Ovary (tissue), 9 donors: ENCODE data around the gene NFYC. TPM values are rescaled to one million over a fixed set of nuclear protein-coding genes. Genes with fewer than 3 reads are reported as not detected.

Experiments
- DNase-seq, 5 donors: peaks; one replicate each; pipeline ENCODE4 v3.0.0-alpha.2; 2019 to 2020
- H3K27ac ChIP-seq, 2 donors: fragments of 200-600 bp; one replicate each; pipeline versions ENCODE4 v1.5.1 to v1.8.0; 2019 to 2022
- H3K27me3 ChIP-seq: fragments of 200-600 bp; one replicate; pipeline ENCODE4 v1.8.0; 2022
- H3K36me3 ChIP-seq: fragments of 200-600 bp; sonication (generic); one replicate; pipeline ENCODE4 v1.5.1; 2019
- H3K4me1 ChIP-seq: one replicate; pipeline ENCODE4 v1.8.1; 2013; ENCODE audit warnings: mild to moderate bottlenecking, moderate library complexity; ENCODE audit not compliant: insufficient read depth
- H3K4me3 ChIP-seq: fragments of 200-600 bp; sonication (generic); one replicate; pipeline ENCODE4 v1.5.1; 2017
- H3K9me3 ChIP-seq, 2 donors: fragments of 200-600 bp in 1 of 2; sonication (generic) in 1 of 2; one replicate each; pipeline versions ENCODE4 v1.5.1 to v1.8.1; 2013 to 2019; ENCODE audit warnings: mild to moderate bottlenecking in 1 of 2, moderate library complexity in 1 of 2
- CTCF ChIP-seq, 3 donors: fragments of 450-650 bp in 2 of 3; fragments of 200-600 bp in 1 of 3; IDR thresholded peaks; one replicate each; pipeline versions ENCODE4 v1.5.1 to v1.8.0; 2016 to 2022; ENCODE audit warnings: antibody characterized with exemption in 3 of 3, mild to moderate bottlenecking in 1 of 3
- EP300 ChIP-seq: sonication (generic); formaldehyde crosslinking; IDR thresholded peaks from one replicate; pipeline ENCODE4 v1.6.1; 2017; ENCODE audit warnings: antibody characterized with exemption
- POLR2A ChIP-seq: fragments of 450-650 bp; IDR thresholded peaks from one replicate; pipeline ENCODE4 v1.6.1; 2017; ENCODE audit warnings: antibody characterized with exemption, mild to moderate bottlenecking, moderate library complexity
- WGBS, 3 donors: extraction: QIAGEN DNeasy Blood & Tissue Kit in 1 of 3; methylation state at CpG; one replicate each; pipeline versions ENCODE4 v1.1.5 to v1.1.7; 2013 to 2017; 5-methylcytosine and 5-hydroxymethylcytosine counted together
- intact Hi-C, 4 donors: fragments of 100-400 bp; cut with DNase I; formaldehyde crosslinking; loops; one replicate each; pipeline versions ENCODE4 v1.11.0 to v1.15.1; 2022 to 2023
- polyA plus RNA-seq, 2 donors: library from polyadenylated mRNA; stranded (reverse); fragments of 200-250 nt in 1 of 2; fragments of 350-450 nt in 1 of 2; fragmentation: Illumina TruSeq in 1 of 2; extraction: RNeasy Lipid Tissue Mini Kit (QIAGEN cat#74804) in 1 of 2; gene quantifications; one replicate each; pipeline ENCODE4 v1.2.3, GENCODE V29; 2013 to 2014
- total RNA-seq, 7 donors: library from RNA; depleted of rRNA in 2 of 7; stranded (reverse); fragments of >200 nt in 2 of 7; fragmentation: NEBNext Ultra II Directional in 3 of 7; extraction: Animal tissue kit (Norgen Biotek cat#: 25700) in 3 of 7; gene quantifications; one replicate each; pipeline versions ENCODE4 v1.1.0 to v1.2.4, GENCODE V29; 2016 to 2023
- donor health status: DM: no; HTN: no; CAD: no; lungs with moderate emphysema.
- donor health status: DM: no; HTN: no; CAD: no.
- donor health status: Bipolar disorder and iron deficiency.
- donor health status: DM: yes; HTN: yes; CAD: no.
- donor health status: DM: no; HTN: no; CAD: no.
- donor health status: DM: yes; HTN: yes; CAD: no.

The NFYC gene
- total and polyA plus RNA-seq, 9 donors: 28.8 to 90.9 (median 45.1) TPM

GRCh38 chr1:40679165-40679953 lies 12.1 kb upstream of the NFYC start:
- no peaks in the 10 kb centered on the region for H3K9me3 ChIP-seq
- H3K4me3 ChIP-seq: no peak overlapping the region
- no peak overlapping the region for H3K27ac ChIP-seq
- H3K27me3 ChIP-seq: no peaks in the 10 kb centered on the region
- no peak for DNase-seq
- no peaks in the 10 kb centered on the region for H3K4me1 ChIP-seq
- intact Hi-C loops: loop anchor here in 1 of 4 donors (10.0 kb wide), 1 partner anchor 515 kb away; the partner anchor contains the start of gene RLF
- TF ChIP-seq POLR2A (no peak), EP300 (no peak), CTCF (IDR thresholded peaks at IDR 0.05) (no peak)
- H3K36me3 ChIP-seq: no peaks in the 10 kb centered on the region
- 97 to 100% (median 97%) methylated on average over 2 of the region's 2 CpGs for WGBS, 3 donors

GRCh38 chr1:40684669-40685068 lies 6.8 kb upstream of the NFYC start:
- no peak for DNase-seq
- Histone ChIP-seq H3K4me3 (no peak overlapping the region), H3K27me3 (no peaks in the 10 kb centered on the region), H3K27ac (no peak overlapping the region), H3K4me1 (no peaks in the 10 kb centered on the region), H3K36me3 (no peaks in the 10 kb centered on the region), H3K9me3 (no peaks in the 10 kb centered on the region)
- TF ChIP-seq EP300 (no peak), CTCF (IDR thresholded peaks at IDR 0.05) (no peak), POLR2A (no peak)
- intact Hi-C loops: no loop called here
- WGBS, 3 donors: 87 to 96% (median 91%) methylated on average over 3 of the region's 3 CpGs

- Histone ChIP-seq H3K27ac (no peak overlapping the region), H3K9me3 (no peaks in the 10 kb centered on the region), H3K4me3 (no peak overlapping the region), H3K36me3 (no peaks in the 10 kb centered on the region), H3K4me1 (peaks cover 1% of the 10 kb centered on the region), H3K27me3 (no peaks in the 10 kb centered on the region)
- WGBS, 3 donors: 91 to 94% (median 92%) methylated on average over 7 of the region's 7 CpGs
- TF ChIP-seq CTCF (IDR thresholded peaks at IDR 0.05): no peak
- no peak for TF ChIP-seq POLR2A
- no peak for TF ChIP-seq EP300
- intact Hi-C loops: no loop called here
- no peak for DNase-seq
Observed at GRCh38 chr1:40687059-40687458, 4.4 kb upstream of the NFYC start.

GRCh38 chr1:40687661-40688060 lies 3.8 kb upstream of the NFYC start:
- Histone ChIP-seq H3K9me3 (no peaks in the 10 kb centered on the region), H3K27me3 (no peaks in the 10 kb centered on the region), H3K4me1 (peaks cover 1% of the 10 kb centered on the region), H3K4me3 (no peak overlapping the region), H3K27ac (no peak overlapping the region), H3K36me3 (no peaks in the 10 kb centered on the region)
- DNase-seq: no peak
- TF ChIP-seq CTCF (IDR thresholded peaks at IDR 0.05): no peak
- no peak for TF ChIP-seq EP300
- no peak for TF ChIP-seq POLR2A
- WGBS, 3 donors: 92 to 95% (median 93%) methylated on average over 6 of the region's 6 CpGs
- intact Hi-C loops: no loop called here
